Measurements from ENCODE around the gene CCDC127. TPM values are rescaled to one million over a fixed set of nuclear protein-coding genes. Genes with fewer than 3 reads are reported as not detected.

Gene CCDC127
- total and polyA plus RNA-seq, 4 donors, result 1.1 to 2.6 (median 2.1) TPM

DNA sequence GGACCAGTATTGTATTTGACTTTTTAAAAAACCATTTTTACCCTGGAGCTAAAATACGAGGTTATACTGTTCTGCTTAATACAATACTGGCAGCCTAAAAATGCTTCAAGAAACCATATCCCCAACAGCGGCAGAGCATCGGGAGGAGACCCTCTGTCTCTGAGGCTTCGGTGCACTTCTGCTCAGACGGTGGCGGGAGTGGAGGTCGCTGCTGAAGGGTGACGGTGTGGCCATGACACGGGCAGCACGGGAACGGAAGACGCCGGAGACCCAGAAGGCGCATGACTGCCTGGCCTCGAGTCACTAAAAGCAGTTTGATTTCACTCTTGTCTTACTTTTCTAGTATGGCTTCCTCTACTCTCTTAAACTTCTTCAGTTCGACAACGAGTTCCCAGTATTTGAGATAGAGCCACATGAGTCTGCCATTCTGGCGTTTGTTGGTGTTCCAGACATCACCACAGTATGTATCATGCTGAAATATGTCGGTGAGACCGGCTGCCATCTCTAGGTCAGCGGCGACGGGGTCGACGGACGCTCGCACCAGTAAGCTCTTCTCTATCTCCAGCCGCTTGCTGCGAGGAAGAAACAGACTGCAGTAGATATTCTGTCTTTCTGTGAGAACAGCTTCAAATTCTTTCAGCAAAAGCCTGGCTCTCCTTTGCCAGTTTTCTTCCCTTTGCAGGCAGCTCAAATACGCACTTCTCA is 12.8 kb downstream of the CCDC127 start:
- Histone ChIP-seq H3K36me3 (ENCODE audit: control insufficient read depth in 4 of 4, insufficient read depth in 3 of 4, low read depth in 1 of 4, low read length in 3 of 4) (peaks cover 0 to 30% (median 11%) of the 10 kb centered on the region in 4 donors), H3K9ac (ENCODE audit: low read depth in 1 of 2, low read length in 2 of 2) (no peak overlapping the region), H3K27ac (ENCODE audit: low read depth in 1 of 2, low read length in 2 of 2) (no peak overlapping the region), H3K27me3 (ENCODE audit: control insufficient read depth in 4 of 4, insufficient read depth in 4 of 4, low read length in 3 of 4) (no peaks in the 10 kb centered on the region), H3K4me3 (ENCODE audit: low read depth in 1 of 3, low read length in 3 of 3) (no peak overlapping the region), H3K9me3 (ENCODE audit: control insufficient read depth in 4 of 4, low read length in 3 of 4) (no peaks in the 10 kb centered on the region), H3K4me1 (ENCODE audit: control insufficient read depth in 4 of 4, insufficient read depth in 4 of 4, low read length in 3 of 4) (no peaks in the 10 kb centered on the region)
- TF ChIP-seq MAX (IDR thresholded peaks at IDR 0.05), result no peak
- TF ChIP-seq JUND (IDR thresholded peaks at IDR 0.05), result no peak
- TF ChIP-seq ATF3 (IDR thresholded peaks at IDR 0.05), result no peak
- TF ChIP-seq GABPA (IDR thresholded peaks at IDR 0.05 in 1 of 2, conservative IDR thresholded peaks at IDR 0.05 in 1 of 2), result no peak
- TF ChIP-seq EGR1 (IDR thresholded peaks at IDR 0.05; ENCODE audit: low read depth in 2 of 2), result no peak
- TF ChIP-seq RXRA (IDR thresholded peaks at IDR 0.05), result no peak
- no peak for TF ChIP-seq TAF1 (conservative IDR thresholded peaks at IDR 0.05)
- no peak for TF ChIP-seq YY1 (IDR thresholded peaks at IDR 0.05)
- TF ChIP-seq RAD21 (IDR thresholded peaks at IDR 0.05), result no peak
- no peak for TF ChIP-seq CTCF (IDR thresholded peaks at IDR 0.05; ENCODE audit: low read depth, low read length, missing input control)
- no peak for TF ChIP-seq ZBTB33 (IDR thresholded peaks at IDR 0.05)
- TF ChIP-seq FOXA2 (IDR thresholded peaks at IDR 0.05), result no peak
- no peak for TF ChIP-seq SP1 (IDR thresholded peaks at IDR 0.05)
- no peak for TF ChIP-seq HNF4G (IDR thresholded peaks at IDR 0.05)
- no peak for TF ChIP-seq HNF4A (conservative IDR thresholded peaks at IDR 0.05)
- WGBS, result 98% methylated on average over 30 of the region's 30 CpGs
- no peak for DNase-seq (ENCODE audit: low spot score)

DNA sequence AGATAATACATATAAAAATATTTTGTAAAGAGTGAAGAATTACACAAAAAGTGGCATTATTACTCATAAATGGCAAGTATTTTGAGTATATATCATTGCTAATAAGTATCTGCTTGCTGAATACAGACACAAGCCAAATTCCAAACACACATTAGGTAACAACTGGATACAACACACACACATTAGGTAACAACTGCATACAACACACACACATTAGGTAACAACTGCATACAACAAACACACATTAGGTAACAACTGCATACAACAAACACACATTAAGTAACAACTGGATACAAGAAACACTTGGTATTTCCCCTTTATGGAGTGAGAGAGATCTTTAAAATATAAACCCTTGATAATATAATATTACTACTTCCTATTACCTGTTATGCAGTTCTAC is 13.5 kb downstream of the CCDC127 start:
- no peak overlapping the region for H3K4me3 ChIP-seq (ENCODE audit: low read depth in 1 of 3, low read length in 3 of 3)
- no peak for TF ChIP-seq EGR1 (IDR thresholded peaks at IDR 0.05; ENCODE audit: low read depth in 2 of 2)
- TF ChIP-seq SP1 (IDR thresholded peaks at IDR 0.05), result no peak
- TF ChIP-seq CTCF (IDR thresholded peaks at IDR 0.05; ENCODE audit: low read depth, low read length, missing input control), result no peak
- no peak for TF ChIP-seq RXRA (IDR thresholded peaks at IDR 0.05)
- TF ChIP-seq FOXA1 (IDR thresholded peaks at IDR 0.05), result no peak
- no peak for TF ChIP-seq RAD21 (IDR thresholded peaks at IDR 0.05)
- H3K27ac ChIP-seq (ENCODE audit: low read depth in 1 of 2, low read length in 2 of 2), result no peak overlapping the region
- no peaks in the 10 kb centered on the region for H3K9me3 ChIP-seq (ENCODE audit: control insufficient read depth in 4 of 4, low read length in 3 of 4)
- H3K27me3 ChIP-seq (ENCODE audit: control insufficient read depth in 4 of 4, insufficient read depth in 4 of 4, low read length in 3 of 4), result no peaks in the 10 kb centered on the region
- no peaks in the 10 kb centered on the region for H3K4me1 ChIP-seq (ENCODE audit: control insufficient read depth in 4 of 4, insufficient read depth in 4 of 4, low read length in 3 of 4)
- no peak for DNase-seq (ENCODE audit: low spot score)
- H3K36me3 ChIP-seq (ENCODE audit: control insufficient read depth in 4 of 4, insufficient read depth in 3 of 4, low read depth in 1 of 4, low read length in 3 of 4), result peaks cover 0 to 30% (median 11%) of the 10 kb centered on the region in 4 donors
- no peak overlapping the region for H3K9ac ChIP-seq (ENCODE audit: low read depth in 1 of 2, low read length in 2 of 2)
